Thoracic aorta (tissue), 2 donors: ENCODE data around the gene CCDC13. TPM values are rescaled to one million over a fixed set of nuclear protein-coding genes. Genes with fewer than 3 reads are reported as not detected.
"Not testable (repeated sequence)": the region's sequence is repeated elsewhere in the genome, so short reads cannot be mapped to it uniquely, and the experiment has no call there.

Experiments
- ATAC-seq: fragments of 150-250 bp; one replicate; pipeline ENCODE4 v1.8.0; 2017; ENCODE audit warnings: low read depth; ENCODE audit not compliant: insufficient number of reproducible peaks, low FRiP score
- DNase-seq: peaks from one replicate; pipeline ENCODE4 v3.0.0-alpha.2; 2020; ENCODE audit warnings: low spot score
- H3K27ac ChIP-seq, 2 donors: fragments of 200-600 bp; sonication (generic); 1 replicate in 1 of 2; 2 replicates in 1 of 2; pipeline ENCODE4 v1.5.1; 2016; ENCODE audit warnings: mild to moderate bottlenecking in 2 of 2, moderate library complexity in 2 of 2
- H3K27me3 ChIP-seq: fragments of 200-600 bp; sonication (generic); replicated peaks from 2 replicates; pipeline ENCODE4 v1.6.0; 2016; ENCODE audit warnings: mild to moderate bottlenecking; ENCODE audit not compliant: insufficient read depth
- H3K36me3 ChIP-seq: fragments of 200-600 bp; sonication (generic); one replicate; pipeline ENCODE4 v1.5.1; 2016
- H3K4me1 ChIP-seq, 2 donors: fragments of 200-600 bp; sonication (generic); 1 replicate in 1 of 2; 2 replicates in 1 of 2; pipeline versions ENCODE4 v1.5.1 to v1.6.0; 2016; ENCODE audit warnings: low read depth in 2 of 2, mild to moderate bottlenecking in 1 of 2; ENCODE audit not compliant: control insufficient read depth in 1 of 2
- H3K4me3 ChIP-seq: fragments of 200-600 bp; sonication (generic); 2 replicates; pipeline ENCODE4 v1.5.1; 2016; ENCODE audit warnings: mild to moderate bottlenecking
- H3K9me3 ChIP-seq: fragments of 200-600 bp; sonication (generic); 2 replicates; pipeline ENCODE4 v1.5.1; 2016
- CTCF ChIP-seq: fragments of 200-600 bp; sonication (generic); IDR thresholded peaks from one replicate; pipeline ENCODE4 v1.5.1; 2019; ENCODE audit warnings: antibody characterized with exemption
- total RNA-seq, 2 donors: library from RNA; depleted of rRNA; stranded (reverse); fragments of >200 nt; gene quantifications; one replicate each; pipeline versions ENCODE4 v1.1.0 to v1.2.3, GENCODE V29; 2016

CCDC13 gene
- total RNA-seq, 2 donors from 2014 or later = 1.5 to 3.1 TPM

- no peak overlapping the region for H3K4me3 ChIP-seq
- DNase-seq (no peak), ATAC-seq (no peak)
- H3K4me1 ChIP-seq = peaks cover 0 to 11% of the 10 kb centered on the region in 2 donors
- no peak for TF ChIP-seq CTCF
- no peaks in the 10 kb centered on the region for H3K36me3 ChIP-seq
- H3K27me3 ChIP-seq = no peaks in the 10 kb centered on the region
- H3K9me3 ChIP-seq = no peaks in the 10 kb centered on the region
- no peak overlapping the region for H3K27ac ChIP-seq
Observed at GRCh38 chr3:42815826-42816225, 42.8 kb upstream of the CCDC13 start.

- H3K4me1 ChIP-seq = peaks cover 0 to 7% of the 10 kb centered on the region in 2 donors
- no peak for TF ChIP-seq CTCF
- no peak overlapping the region for H3K27ac ChIP-seq
- no peaks in the 10 kb centered on the region for H3K36me3 ChIP-seq
- ATAC-seq = no peak
- H3K27me3 ChIP-seq = no peaks in the 10 kb centered on the region
- DNase-seq = no peak
- no peak overlapping the region for H3K4me3 ChIP-seq
- no peaks in the 10 kb centered on the region for H3K9me3 ChIP-seq
Observed at GRCh38 chr3:42814914-42815507, 42.0 kb upstream of the CCDC13 start.

- Histone ChIP-seq H3K4me3 (no peak overlapping the region), H3K27ac (no peak overlapping the region), H3K4me1 (no peaks in the 10 kb centered on the region), H3K36me3 (no peaks in the 10 kb centered on the region), H3K9me3 (no peaks in the 10 kb centered on the region), H3K27me3 (no peaks in the 10 kb centered on the region)
- TF ChIP-seq CTCF = no peak
- ATAC-seq (no peak), DNase-seq (no peak)
Observed at GRCh38 chr3:42814246-42814645, 41.2 kb upstream of the CCDC13 start.

GRCh38 chr3:42811118-42811883 lies 38.2 kb upstream of the CCDC13 start:
- H3K36me3 ChIP-seq, H3K27me3 ChIP-seq, DNase-seq, H3K9me3 ChIP-seq, ATAC-seq, H3K4me1 ChIP-seq, H3K27ac ChIP-seq, H3K4me3 ChIP-seq: not testable (repeated sequence)

GRCh38 chr3:42810706-42811105 lies 37.7 kb upstream of the CCDC13 start:
- H3K9me3 ChIP-seq, H3K27me3 ChIP-seq: not testable (repeated sequence)

GRCh38 chr3:42809202-42809601 lies 36.1 kb upstream of the CCDC13 start, which contains the start of gene ACKR2:
Gene ACKR2, plus strand, starts transcription at chr3:42809445. Its CDS starts 55,058 bp downstream, at chr3:42864503.
- Histone ChIP-seq H3K27ac (no peak within 1 kb of the TSS), H3K36me3 (no peaks in the 10 kb centered on the region), H3K9me3 (no peaks in the 10 kb centered on the region), H3K27me3 (no peaks in the 10 kb centered on the region), H3K4me1 (peaks cover 0 to 4% of the 10 kb centered on the region in 2 donors), H3K4me3 (no peak within 1 kb of the TSS)
- DNase-seq (no peak), ATAC-seq (no peak)
- TF ChIP-seq CTCF = no peak

More at GRCh38 chr3:42810706-42811105, 37.7 kb upstream of the CCDC13 start:
- H3K27ac ChIP-seq, H3K4me1 ChIP-seq, ATAC-seq, DNase-seq, H3K4me3 ChIP-seq, H3K36me3 ChIP-seq: not testable (repeated sequence)
